ENCODE measurements around the gene MPG. TPM values are rescaled to one million over a fixed set of nuclear protein-coding genes. Genes with fewer than 3 reads are reported as not detected.

MPG gene
- total and polyA plus RNA-seq, 2 donors (not counting 1 experiment from before 2014, with no cell fraction given), result 59.6 to 66.4 TPM

GRCh38 chr16:67884-68789 is 9.9 kb upstream of the MPG start:
- Histone ChIP-seq H3K4me1 (ENCODE audit: control insufficient read depth in 2 of 2, insufficient read depth in 2 of 2, low read length in 2 of 2) (peaks cover 12 to 17% of the 10 kb centered on the region in 2 donors), H2AFZ (ENCODE audit: insufficient read depth, low read depth, low read length, poor library complexity, severe bottlenecking) (no peak overlapping the region), H3K36me3 (replicated peaks in 1 of 2; ENCODE audit: control extremely low read depth in 1 of 2, control insufficient read depth in 1 of 2, extremely low read depth in 1 of 2, insufficient read depth in 2 of 2, low read length in 1 of 2) (no peaks in the 10 kb centered on the region), H3K27ac (ENCODE audit: low read length in 2 of 2) (no peak overlapping the region), H3K9me3 (ENCODE audit: control extremely low read depth in 1 of 3, control insufficient read depth in 2 of 3, insufficient read depth in 1 of 3, low read length in 2 of 3) (no peaks in the 10 kb centered on the region), H3K4me2 (replicated peaks; ENCODE audit: low read depth, low read length, poor library complexity, severe bottlenecking) (no peak overlapping the region), H3K27me3 (replicated peaks in 1 of 4; ENCODE audit: control extremely low read depth in 1 of 4, control insufficient read depth in 3 of 4, insufficient read depth in 4 of 4, low read length in 3 of 4) (peaks cover 0 to 35% (median 14%) of the 10 kb centered on the region in 4 experiments), H3K4me3 (ENCODE audit: control extremely low read depth in 1 of 5, extremely low read depth in 1 of 5, insufficient read depth in 1 of 5, low read depth in 2 of 5, low read length in 4 of 5) (no peak overlapping the region), H4K20me1 (ENCODE audit: control insufficient read depth, insufficient read depth, low read length, poor library complexity, severe bottlenecking) (no peaks in the 10 kb centered on the region), H3K79me2 (ENCODE audit: control insufficient read depth, insufficient read depth, low read length) (no peaks in the 10 kb centered on the region), H3K9ac (ENCODE audit: low read length) (no peak overlapping the region)
- ATAC-seq (ENCODE audit: low read depth) (no peak), DNase-seq (no peak)
- POLR2A ChIA-PET, result no interaction called here
- TF ChIP-seq CTCF (IDR thresholded peaks at IDR 0.05), result no peak
- no peak for TF ChIP-seq EZH2 (IDR thresholded peaks at IDR 0.05; ENCODE audit: borderline replicate concordance, insufficient read depth, low read depth, low read length, poor library complexity, severe bottlenecking)
- 91% methylated on average over 27 of the region's 27 CpGs for WGBS (ENCODE audit: insufficient coverage)
- CTCF ChIA-PET, result interaction anchor here (1.7 to 14.6 kb wide), 2 partner anchors 29 to 39 kb away, joined by 6 to 401 read pairs; no protein-coding TSS in a partner anchor
- H3K4me3 Mint-ChIP-seq, result no peak overlapping the region
- peaks cover 11% of the 10 kb centered on the region for H3K4me1 Mint-ChIP-seq
- peaks cover 12% of the 10 kb centered on the region for H3K27me3 Mint-ChIP-seq
- no peak overlapping the region for H3K27ac Mint-ChIP-seq
- H3K9me3 Mint-ChIP-seq (ENCODE audit: insufficient read depth), result no peaks in the 10 kb centered on the region
- intact Hi-C loops (cut with micrococcal nuclease), result no loop called here

- Histone ChIP-seq H3K4me3 (ENCODE audit: control extremely low read depth in 1 of 5, extremely low read depth in 1 of 5, insufficient read depth in 1 of 5, low read depth in 2 of 5, low read length in 4 of 5) (no peak overlapping the region), H3K36me3 (replicated peaks in 1 of 2; ENCODE audit: control extremely low read depth in 1 of 2, control insufficient read depth in 1 of 2, extremely low read depth in 1 of 2, insufficient read depth in 2 of 2, low read length in 1 of 2) (no peaks in the 10 kb centered on the region), H3K9me3 (ENCODE audit: control extremely low read depth in 1 of 3, control insufficient read depth in 2 of 3, insufficient read depth in 1 of 3, low read length in 2 of 3) (no peaks in the 10 kb centered on the region), H3K27ac (ENCODE audit: low read length in 2 of 2) (no peak overlapping the region), H3K4me2 (replicated peaks; ENCODE audit: low read depth, low read length, poor library complexity, severe bottlenecking) (no peak overlapping the region), H3K4me1 (ENCODE audit: control insufficient read depth in 2 of 2, insufficient read depth in 2 of 2, low read length in 2 of 2) (peaks cover 12 to 17% of the 10 kb centered on the region in 2 donors), H3K27me3 (replicated peaks in 1 of 4; ENCODE audit: control extremely low read depth in 1 of 4, control insufficient read depth in 3 of 4, insufficient read depth in 4 of 4, low read length in 3 of 4) (peaks cover 0 to 45% (median 21%) of the 10 kb centered on the region in 4 experiments), H3K9ac (ENCODE audit: low read length) (no peak overlapping the region), H3K79me2 (ENCODE audit: control insufficient read depth, insufficient read depth, low read length) (no peaks in the 10 kb centered on the region), H4K20me1 (ENCODE audit: control insufficient read depth, insufficient read depth, low read length, poor library complexity, severe bottlenecking) (no peaks in the 10 kb centered on the region), H2AFZ (ENCODE audit: insufficient read depth, low read depth, low read length, poor library complexity, severe bottlenecking) (no peak overlapping the region)
- intact Hi-C loops (cut with micrococcal nuclease), result no loop called here
- 87% methylated on average over 7 of the region's 8 CpGs for WGBS (ENCODE audit: insufficient coverage)
- Mint-ChIP-seq H3K4me3 (no peak overlapping the region), H3K9me3 (ENCODE audit: insufficient read depth) (no peaks in the 10 kb centered on the region), H3K27me3 (peaks cover 20% of the 10 kb centered on the region), H3K4me1 (peaks cover 12% of the 10 kb centered on the region), H3K27ac (no peak overlapping the region)
- TF ChIP-seq EZH2 (IDR thresholded peaks at IDR 0.05; ENCODE audit: borderline replicate concordance, insufficient read depth, low read depth, low read length, poor library complexity, severe bottlenecking) (no peak), CTCF (IDR thresholded peaks at IDR 0.05) (no peak)
- DNase-seq (no peak), ATAC-seq (ENCODE audit: low read depth) (no peak)
- CTCF ChIA-PET, result interaction anchor here (1.7 to 14.6 kb wide), 2 partner anchors 28 to 38 kb away, joined by 6 to 401 read pairs; no protein-coding TSS in a partner anchor
- POLR2A ChIA-PET, result interaction anchor here (0.6 kb wide), 1 partner anchor 41 kb away, joined by 4 read pairs; no protein-coding TSS in a partner anchor
Observed at GRCh38 chr16:69181-69580, 8.8 kb upstream of the MPG start.
